Measurements from ENCODE around the gene SLC30A3. TPM values are rescaled to one million over a fixed set of nuclear protein-coding genes. Genes with fewer than 3 reads are reported as not detected.

The SLC30A3 gene
- total and polyA plus RNA-seq, 5 donors from 2014 or later: 0.05 to 0.10 TPM; not detected in 3

DNA sequence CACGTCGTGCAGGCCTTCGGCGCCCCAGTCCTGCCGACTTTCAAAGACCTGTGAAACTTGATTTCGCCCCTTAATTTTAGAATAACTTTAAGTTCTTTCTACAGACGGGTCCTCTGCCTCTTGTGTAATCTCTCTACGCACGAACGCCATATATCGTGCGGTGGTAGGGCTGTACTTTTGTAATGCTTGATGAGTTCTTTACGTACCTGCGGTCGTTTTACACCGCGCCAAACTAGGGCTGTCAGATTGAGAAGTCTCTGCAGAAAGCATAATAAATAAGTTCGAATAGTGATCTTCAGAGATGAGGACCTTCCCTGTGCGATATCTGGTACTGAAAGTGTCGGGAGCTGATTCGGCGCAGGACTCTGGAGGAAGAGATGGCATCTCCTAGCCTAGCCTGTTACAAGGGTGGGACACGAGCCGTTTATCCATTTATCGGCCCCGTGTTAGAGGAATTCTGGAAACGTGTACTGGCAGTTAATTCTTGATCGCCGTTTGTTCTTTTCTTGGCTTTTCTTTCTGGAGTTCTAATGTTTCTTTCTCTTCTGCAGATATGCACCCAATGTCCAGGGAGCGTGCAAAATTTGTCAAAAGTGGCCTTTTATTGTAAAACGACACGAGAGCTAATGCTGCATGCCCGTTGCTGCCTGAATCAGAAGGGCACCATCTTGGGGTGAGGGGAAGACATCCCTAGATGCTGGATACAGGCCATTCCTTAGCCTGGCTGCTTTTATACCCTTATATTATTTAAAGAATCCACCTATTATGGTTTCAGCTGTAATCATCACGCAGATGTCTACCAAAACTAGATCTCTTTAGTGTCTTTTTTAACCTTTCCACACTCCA lies 50.0 kb downstream of the SLC30A3 start:
- Mint-ChIP-seq H3K36me3 (peaks cover 7% of the 10 kb centered on the region), H3K4me1 (peaks cover 6 to 56% (median 33%) of the 10 kb centered on the region in 4 donors), H3K4me3 (peak overlapping the region; percentile 91 to 100 (median 99)), H3K9me3 (peaks cover 0 to 1% (median 0%) of the 10 kb centered on the region in 7 donors), H3K27ac (peak overlapping the region; percentile 100), H3K27me3 (peaks cover 4% of the 10 kb centered on the region)
- DNase-seq: peak; percentile 45 to 79 (median 78)
- peak overlapping the region; percentile 91 for H3K4me3 ChIP-seq (ENCODE audit: low read depth, low read length)
- peaks cover 25% of the 10 kb centered on the region for H3K36me3 ChIP-seq (ENCODE audit: control insufficient read depth, insufficient read depth, low read length)
- H3K4me1 ChIP-seq (ENCODE audit: control insufficient read depth, insufficient read depth, low read length, poor library complexity, severe bottlenecking): peaks cover 28% of the 10 kb centered on the region
- peak; percentile 29 to 35 for ATAC-seq (ENCODE audit: low read depth in 2 of 2)
- no peaks in the 10 kb centered on the region for H3K9me3 ChIP-seq (ENCODE audit: control insufficient read depth in 2 of 2, low read length in 2 of 2)
- peak overlapping the region; percentile 99 for H3K27ac ChIP-seq (ENCODE audit: insufficient read depth, low read length, poor library complexity, severe bottlenecking)
- H3K27me3 ChIP-seq (ENCODE audit: control insufficient read depth, insufficient read depth, low read length): no peaks in the 10 kb centered on the region

DNA sequence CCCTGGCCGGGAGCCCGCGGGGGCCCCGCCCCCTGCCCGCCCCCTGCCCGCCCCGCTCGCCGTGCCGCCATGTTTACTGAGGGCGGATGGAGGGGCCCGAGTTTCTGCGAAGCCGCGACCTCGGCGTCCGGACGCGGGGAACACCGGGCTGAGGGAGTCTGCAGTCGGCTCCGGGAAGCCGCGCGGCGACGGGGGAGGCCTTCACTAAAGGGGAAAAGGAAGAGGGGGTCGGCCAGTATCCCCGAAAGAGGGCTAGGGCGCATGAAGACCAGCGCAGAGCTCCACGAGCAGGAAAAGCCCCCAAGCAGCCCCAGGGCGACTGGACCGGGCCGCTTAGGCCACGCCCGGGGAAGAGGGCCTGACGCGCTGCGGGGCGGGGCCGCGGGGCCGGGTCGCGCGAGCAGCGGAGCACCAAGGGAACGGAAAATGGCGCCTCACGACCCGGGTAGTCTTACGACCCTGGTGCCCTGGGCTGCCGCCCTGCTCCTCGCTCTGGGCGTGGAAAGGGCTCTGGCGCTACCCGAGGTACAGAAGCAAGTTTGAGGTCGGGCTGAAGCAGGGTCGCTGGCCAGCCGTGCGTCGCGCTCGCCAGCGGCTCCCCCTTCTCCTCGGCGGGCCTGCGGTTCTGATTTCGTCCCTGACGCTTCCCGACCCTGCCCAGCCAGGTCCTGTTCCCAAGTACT lies 50.8 kb downstream of the SLC30A3 start, which contains the start of the genes ATRAID and SLC5A6:
Gene ATRAID (plus strand): TSS at position 99 of the 683 bp plus-strand sequence. CDS start 328 bp downstream, at position 427.
Gene SLC5A6 (minus strand): TSS at position 326 of the 683 bp plus-strand sequence. CDS start 4,618 bp downstream, outside the sequence.
- peaks cover 33% of the 10 kb centered on the region for H3K36me3 ChIP-seq (ENCODE audit: control insufficient read depth, insufficient read depth, low read length)
- Mint-ChIP-seq H3K27ac (peak within 1 kb of the TSS; percentile 100), H3K9me3 (peaks cover 0 to 1% (median 0%) of the 10 kb centered on the region in 7 donors), H3K27me3 (peaks cover 4% of the 10 kb centered on the region), H3K4me3 (peak within 1 kb of the TSS; percentile 91 to 100 (median 99)), H3K36me3 (peaks cover 10% of the 10 kb centered on the region), H3K4me1 (peaks cover 6 to 49% (median 30%) of the 10 kb centered on the region in 4 donors)
- peak; percentile 85 to 94 (median 93) for DNase-seq
- ATAC-seq (ENCODE audit: low read depth in 2 of 2): peak; percentile 90 to 92
- peak within 1 kb of the TSS; percentile 91 for H3K4me3 ChIP-seq (ENCODE audit: low read depth, low read length)
- H3K9me3 ChIP-seq (ENCODE audit: control insufficient read depth in 2 of 2, low read length in 2 of 2): no peaks in the 10 kb centered on the region
- peaks cover 21% of the 10 kb centered on the region for H3K4me1 ChIP-seq (ENCODE audit: control insufficient read depth, insufficient read depth, low read length, poor library complexity, severe bottlenecking)
- H3K27ac ChIP-seq (ENCODE audit: insufficient read depth, low read length, poor library complexity, severe bottlenecking): peak within 1 kb of the TSS; percentile 99
- H3K27me3 ChIP-seq (ENCODE audit: control insufficient read depth, insufficient read depth, low read length): no peaks in the 10 kb centered on the region

DNA sequence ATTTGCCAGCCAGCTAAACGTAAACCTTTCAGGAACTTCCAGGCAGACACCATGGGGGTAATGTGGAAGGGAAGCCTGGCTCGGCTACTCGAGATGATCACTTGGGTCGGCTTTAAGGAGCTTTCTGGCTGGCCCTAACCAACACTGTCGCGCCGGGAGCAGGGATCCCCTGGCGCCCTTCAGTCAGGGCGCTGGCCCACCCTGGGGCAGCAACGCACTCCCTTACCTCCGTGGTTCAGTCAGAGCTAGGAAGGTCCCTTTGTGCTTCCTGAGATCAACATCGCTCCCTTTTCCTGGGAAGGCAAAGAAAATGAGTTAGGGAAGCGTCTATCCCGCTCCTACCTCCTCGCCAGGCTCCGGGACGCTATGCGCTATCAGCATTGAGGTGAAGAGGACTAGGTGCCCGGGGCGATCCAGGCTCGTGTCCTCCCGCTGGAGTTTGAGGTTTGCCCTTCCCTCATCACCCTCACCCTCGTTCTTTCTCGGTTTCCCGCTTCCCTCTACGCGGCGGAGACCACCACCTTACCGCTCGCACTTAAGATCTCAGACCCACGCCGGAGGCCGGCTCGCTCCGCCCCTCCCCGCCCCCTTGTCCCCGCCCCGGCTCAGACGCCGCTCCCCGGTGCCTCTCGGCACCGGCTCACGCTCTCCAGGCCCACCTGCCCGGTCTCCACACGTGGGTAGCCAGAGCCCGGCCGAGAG lies 51.5 kb downstream of the SLC30A3 start:
- ATAC-seq (ENCODE audit: low read depth in 2 of 2): no peak
- Mint-ChIP-seq H3K27ac (peak overlapping the region; percentile 38 to 100 (median 94)), H3K27me3 (peaks cover 2% of the 10 kb centered on the region), H3K9me3 (no peaks in the 10 kb centered on the region), H3K36me3 (peaks cover 17% of the 10 kb centered on the region), H3K4me1 (peaks cover 0 to 45% (median 27%) of the 10 kb centered on the region in 4 donors), H3K4me3 (peak overlapping the region; percentile 91 to 99 (median 94))
- Histone ChIP-seq H3K4me3 (ENCODE audit: low read depth, low read length) (peak overlapping the region; percentile 85), H3K4me1 (ENCODE audit: control insufficient read depth, insufficient read depth, low read length, poor library complexity, severe bottlenecking) (peaks cover 17% of the 10 kb centered on the region), H3K9me3 (ENCODE audit: control insufficient read depth in 2 of 2, low read length in 2 of 2) (no peaks in the 10 kb centered on the region), H3K27me3 (ENCODE audit: control insufficient read depth, insufficient read depth, low read length) (no peaks in the 10 kb centered on the region), H3K27ac (ENCODE audit: insufficient read depth, low read length, poor library complexity, severe bottlenecking) (peak overlapping the region; percentile 99), H3K36me3 (ENCODE audit: control insufficient read depth, insufficient read depth, low read length) (peaks cover 39% of the 10 kb centered on the region)
- no peak for DNase-seq

DNA sequence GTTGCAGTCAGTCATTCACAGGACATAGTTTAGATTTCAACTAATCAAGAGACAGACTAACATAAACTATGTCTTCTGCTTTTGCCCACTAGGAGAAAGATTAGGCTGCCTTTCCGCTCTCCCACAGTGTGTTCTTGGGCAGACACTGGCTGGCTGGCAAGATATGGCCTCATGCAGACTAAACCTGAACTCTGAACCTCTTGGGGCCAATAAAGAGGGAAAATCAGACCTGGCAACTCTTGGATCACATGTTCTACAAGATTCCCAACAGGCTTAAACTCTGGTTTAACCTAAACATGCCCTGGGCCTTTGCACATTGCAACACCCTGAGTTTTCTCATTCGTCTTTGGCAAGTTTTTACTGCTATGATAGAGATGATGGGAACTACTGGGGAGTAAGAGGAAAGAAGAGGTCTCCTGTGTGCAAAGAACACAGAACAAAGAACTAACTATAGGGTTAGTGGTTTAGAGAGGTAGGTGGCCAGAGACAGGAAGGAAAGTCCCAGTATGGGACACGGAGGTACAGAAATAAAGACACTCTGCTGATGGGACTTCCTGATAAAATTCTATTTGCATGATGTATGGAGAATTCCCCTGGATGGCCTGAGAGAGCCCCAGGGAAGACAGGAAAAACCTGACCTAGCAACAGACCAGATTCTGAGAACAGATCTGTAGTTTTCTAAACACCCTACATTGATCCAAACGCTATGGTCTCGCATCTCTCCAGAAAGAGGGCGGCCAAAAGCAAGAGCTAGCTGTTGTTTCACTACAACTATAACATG lies 53.0 kb downstream of the SLC30A3 start:
- no peaks in the 10 kb centered on the region for H3K9me3 Mint-ChIP-seq
- H3K36me3 ChIP-seq (ENCODE audit: control insufficient read depth, insufficient read depth, low read length): peaks cover 42% of the 10 kb centered on the region
- H3K4me3 ChIP-seq (ENCODE audit: low read depth, low read length): no peak overlapping the region
- H3K36me3 Mint-ChIP-seq: peaks cover 25% of the 10 kb centered on the region
- ATAC-seq (ENCODE audit: low read depth in 2 of 2) (no peak), DNase-seq (no peak)
- H3K9me3 ChIP-seq (ENCODE audit: control insufficient read depth in 2 of 2, low read length in 2 of 2): no peaks in the 10 kb centered on the region
- H3K27ac Mint-ChIP-seq: peak overlapping the region; percentile 23 to 83 (median 68)
- peaks cover 0 to 42% (median 27%) of the 10 kb centered on the region in 4 donors for H3K4me1 Mint-ChIP-seq
- H3K4me3 Mint-ChIP-seq: peak overlapping the region; percentile 71 to 88 (median 80)
- H3K27me3 ChIP-seq (ENCODE audit: control insufficient read depth, insufficient read depth, low read length): no peaks in the 10 kb centered on the region
- H3K27me3 Mint-ChIP-seq: no peaks in the 10 kb centered on the region
- H3K4me1 ChIP-seq (ENCODE audit: control insufficient read depth, insufficient read depth, low read length, poor library complexity, severe bottlenecking): peaks cover 17% of the 10 kb centered on the region
- H3K27ac ChIP-seq (ENCODE audit: insufficient read depth, low read length, poor library complexity, severe bottlenecking): no peak overlapping the region

DNA sequence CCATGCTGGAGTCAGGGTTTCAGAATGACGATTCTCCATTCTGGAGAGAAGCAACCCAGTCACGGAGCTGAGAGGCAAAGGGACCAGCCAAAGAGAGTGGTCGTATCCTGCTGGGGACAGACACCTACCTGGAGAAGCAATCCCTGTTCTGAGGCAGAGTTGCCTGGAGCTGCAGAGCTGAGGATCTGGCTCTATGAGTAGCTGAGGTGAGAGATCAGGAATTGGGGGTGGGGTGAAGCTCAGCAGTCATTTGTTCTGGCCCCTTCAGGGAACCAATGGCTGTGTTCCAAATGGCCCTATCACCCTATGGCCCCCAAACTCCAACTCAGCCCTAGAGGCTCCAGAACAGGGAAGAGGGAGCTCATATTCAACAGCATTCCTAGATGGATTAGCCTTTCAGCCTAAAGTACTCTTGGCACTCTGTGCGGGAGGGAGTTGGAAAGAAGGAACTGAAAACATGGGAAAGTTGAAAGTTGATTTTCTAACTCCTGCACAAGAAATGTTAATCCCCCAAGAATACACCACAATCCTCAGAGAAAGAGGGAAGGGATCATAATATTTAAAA lies 54.3 kb downstream of the SLC30A3 start:
- peaks cover 0 to 41% (median 26%) of the 10 kb centered on the region in 4 donors for H3K4me1 Mint-ChIP-seq
- H3K4me3 ChIP-seq (ENCODE audit: low read depth, low read length): no peak overlapping the region
- H3K27me3 ChIP-seq (ENCODE audit: control insufficient read depth, insufficient read depth, low read length): no peaks in the 10 kb centered on the region
- no peak for DNase-seq
- H3K27me3 Mint-ChIP-seq: no peaks in the 10 kb centered on the region
- H3K36me3 ChIP-seq (ENCODE audit: control insufficient read depth, insufficient read depth, low read length): peaks cover 48% of the 10 kb centered on the region
- H3K27ac ChIP-seq (ENCODE audit: insufficient read depth, low read length, poor library complexity, severe bottlenecking): no peak overlapping the region
- ATAC-seq (ENCODE audit: low read depth in 2 of 2): no peak
- peaks cover 26% of the 10 kb centered on the region for H3K36me3 Mint-ChIP-seq
- H3K27ac Mint-ChIP-seq: no peak overlapping the region
- no peaks in the 10 kb centered on the region for H3K9me3 Mint-ChIP-seq
- H3K9me3 ChIP-seq (ENCODE audit: control insufficient read depth in 2 of 2, low read length in 2 of 2): no peaks in the 10 kb centered on the region
- H3K4me1 ChIP-seq (ENCODE audit: control insufficient read depth, insufficient read depth, low read length, poor library complexity, severe bottlenecking): peaks cover 16% of the 10 kb centered on the region
- H3K4me3 Mint-ChIP-seq: peak overlapping the region in 2 of 4 donors; percentile 55 to 82

DNA sequence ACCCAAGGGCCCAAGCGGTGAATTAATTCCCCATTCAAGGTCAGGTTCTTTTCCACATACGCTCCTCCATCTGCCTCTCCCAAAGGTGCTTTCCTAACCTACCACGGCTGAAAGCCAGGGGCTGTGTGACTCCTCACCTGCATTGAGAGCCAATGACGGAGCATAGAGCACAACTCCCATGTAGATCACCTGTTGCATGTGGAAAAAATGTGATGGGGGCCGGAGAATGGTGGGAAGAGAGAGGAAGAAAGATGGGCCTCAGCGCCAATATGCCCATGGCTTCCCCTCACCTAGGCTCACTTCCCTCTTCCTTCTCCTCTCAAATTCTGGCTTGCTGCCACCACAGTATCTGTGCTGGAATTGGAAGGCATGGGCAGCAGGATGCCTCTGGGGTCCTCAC lies 56.5 kb downstream of the SLC30A3 start:
- no peak overlapping the region for H3K4me3 ChIP-seq (ENCODE audit: low read depth, low read length)
- no peak overlapping the region for H3K27ac ChIP-seq (ENCODE audit: insufficient read depth, low read length, poor library complexity, severe bottlenecking)
- H3K4me1 ChIP-seq (ENCODE audit: control insufficient read depth, insufficient read depth, low read length, poor library complexity, severe bottlenecking): peaks cover 5% of the 10 kb centered on the region
- DNase-seq (no peak), ATAC-seq (ENCODE audit: low read depth in 2 of 2) (no peak)
- Mint-ChIP-seq H3K4me1 (peaks cover 0 to 33% (median 16%) of the 10 kb centered on the region in 4 donors), H3K9me3 (peaks cover 0 to 1% (median 0%) of the 10 kb centered on the region in 7 donors), H3K36me3 (peaks cover 38% of the 10 kb centered on the region), H3K27ac (no peak overlapping the region), H3K4me3 (peak overlapping the region in 1 of 4 donors; percentile 53), H3K27me3 (no peaks in the 10 kb centered on the region)
- H3K36me3 ChIP-seq (ENCODE audit: control insufficient read depth, insufficient read depth, low read length): peaks cover 67% of the 10 kb centered on the region
- H3K27me3 ChIP-seq (ENCODE audit: control insufficient read depth, insufficient read depth, low read length): no peaks in the 10 kb centered on the region
- H3K9me3 ChIP-seq (ENCODE audit: control insufficient read depth in 2 of 2, low read length in 2 of 2): no peaks in the 10 kb centered on the region

All from CD4-positive, CD25-positive, alpha-beta regulatory T cell (primary cell).